Inflammatory macrophage (primary cell): ENCODE results near the gene PKDREJ.

ENCODE experiments used
- DNase-seq, 2 donors: peaks; one replicate each; pipeline ENCODE4 v3.0.0-alpha.2; 2020 to 2022

PKDREJ gene

GRCh38 chr22:46290121-46290842 lies 27.1 kb upstream of the PKDREJ start:
- DNase-seq: no peak

DNA sequence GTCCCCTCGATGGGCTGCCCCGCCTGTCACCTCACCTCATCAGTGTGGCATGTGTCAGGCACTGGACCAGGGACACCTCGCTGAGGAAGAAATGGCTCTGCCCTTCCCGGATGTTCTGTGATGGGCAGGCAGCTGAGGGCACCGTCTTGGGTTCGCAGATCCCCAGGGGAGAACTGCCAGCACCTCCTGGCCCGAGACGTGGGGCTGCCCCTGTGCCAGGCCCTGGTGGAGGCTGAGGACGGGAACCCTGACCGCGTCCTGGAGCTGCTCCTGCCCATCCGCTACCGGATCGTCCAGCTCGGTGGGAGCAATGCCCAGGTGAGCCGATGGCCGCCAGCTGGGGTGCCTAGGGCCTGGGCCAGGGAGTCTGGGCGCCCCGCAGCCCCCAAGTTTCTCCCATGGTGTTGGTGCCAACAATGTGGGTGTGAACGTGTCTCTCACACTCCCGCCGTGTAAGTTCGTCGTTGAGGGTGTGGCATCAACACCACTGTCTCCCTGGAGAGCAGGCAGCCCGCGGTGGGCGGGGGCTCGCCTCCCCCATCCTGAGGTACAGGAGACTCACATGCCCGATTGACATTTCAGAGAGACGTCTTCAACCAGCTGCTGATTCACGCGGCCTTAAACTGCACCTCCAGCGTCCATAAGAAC lies 26.2 kb upstream of the PKDREJ start:
- no peak for DNase-seq

- no peak for DNase-seq
These were observed 25.7 kb upstream of the PKDREJ start for GRCh38 chr22:46288846-46289243.

GRCh38 chr22:46287873-46288751 lies 25.0 kb upstream of the PKDREJ start:
- peak; percentile 22 to 46 for DNase-seq

DNA sequence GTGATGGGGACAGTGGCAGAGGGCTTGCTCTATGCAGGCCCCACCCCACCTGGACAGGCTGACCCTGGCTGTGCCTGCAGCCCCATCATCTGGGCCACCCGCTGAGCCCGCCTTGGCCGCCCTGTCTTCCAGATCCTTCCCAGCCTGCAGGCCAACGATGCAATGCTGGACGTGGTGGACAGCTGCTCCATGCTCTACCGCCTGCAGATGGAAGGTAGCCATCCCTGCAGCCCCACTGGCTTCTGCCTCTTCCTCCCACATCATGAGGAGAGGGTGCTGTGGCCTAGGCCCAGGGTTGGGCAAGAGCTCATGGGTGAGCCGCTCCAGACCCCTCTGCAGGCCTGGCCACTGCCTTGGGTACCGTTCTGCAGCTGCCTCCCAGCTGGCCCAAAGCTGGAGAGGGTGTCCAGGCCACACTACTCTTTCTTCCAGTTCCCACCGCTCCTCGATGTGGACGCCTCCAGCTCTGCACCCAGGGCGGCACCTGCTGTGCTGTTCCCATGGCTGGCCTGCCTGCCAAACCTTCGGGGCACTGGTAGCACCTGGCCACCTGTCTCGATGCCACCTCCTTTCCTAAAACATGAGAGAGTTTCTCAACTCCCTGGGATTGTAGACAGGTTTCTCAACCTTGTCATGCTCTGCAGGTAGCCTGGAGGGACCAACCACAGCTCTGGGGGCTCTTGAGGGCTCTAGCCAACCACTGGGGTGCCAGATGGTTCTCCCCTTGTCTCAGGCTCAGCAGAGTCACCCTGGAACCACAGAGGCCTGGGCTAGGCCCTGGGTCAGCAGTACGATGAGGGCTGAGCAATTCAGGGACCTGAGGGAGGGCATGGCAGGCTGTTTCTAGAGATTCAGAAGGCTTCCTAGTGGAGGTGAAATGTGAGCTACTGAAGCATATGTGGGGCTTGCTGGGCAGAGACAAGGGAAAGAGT lies 24.1 kb upstream of the PKDREJ start:
- no peak for DNase-seq

GRCh38 chr22:46286006-46286405 lies 22.9 kb upstream of the PKDREJ start:
- DNase-seq: no peak

DNA sequence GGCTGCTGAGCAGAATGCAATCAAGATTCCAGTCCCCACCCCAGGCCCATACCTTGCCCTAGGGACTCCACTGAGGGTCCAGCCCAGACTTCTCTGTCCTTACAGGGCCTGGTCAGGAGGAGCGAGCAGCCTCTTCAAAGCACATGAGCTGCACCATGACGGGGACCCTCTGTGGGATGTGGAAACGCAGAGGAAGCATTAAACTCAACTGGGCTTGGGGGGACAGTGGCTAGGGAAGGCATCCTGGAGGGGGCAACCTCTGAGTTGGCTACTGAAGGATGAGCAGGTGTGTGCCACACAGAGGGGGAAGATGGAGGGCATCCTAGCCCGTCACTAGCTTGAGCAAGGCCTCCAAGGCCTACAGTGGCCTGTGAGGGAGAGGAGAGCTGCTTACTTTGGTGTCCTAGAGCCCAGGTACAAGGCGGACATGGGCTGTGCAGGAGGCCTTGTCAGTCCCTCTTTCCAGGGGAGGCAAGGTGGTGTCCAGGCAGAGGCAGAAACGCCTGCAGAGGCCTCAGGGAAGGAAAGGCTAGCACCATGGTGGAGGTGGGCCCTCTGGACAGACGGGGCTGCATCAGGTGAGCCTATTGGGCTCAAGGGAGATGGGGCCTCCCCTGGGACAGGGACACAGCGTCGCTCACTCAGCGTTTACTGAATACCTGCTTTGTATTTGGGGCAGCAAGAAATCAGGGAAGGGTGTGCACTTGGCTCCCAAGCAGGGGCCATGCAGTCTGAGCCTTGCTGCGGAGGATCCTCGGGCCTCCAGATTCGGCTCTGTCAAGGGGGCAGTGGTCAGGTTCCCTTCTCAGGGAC lies 18.9 kb upstream of the PKDREJ start:
- DNase-seq: no peak

DNA sequence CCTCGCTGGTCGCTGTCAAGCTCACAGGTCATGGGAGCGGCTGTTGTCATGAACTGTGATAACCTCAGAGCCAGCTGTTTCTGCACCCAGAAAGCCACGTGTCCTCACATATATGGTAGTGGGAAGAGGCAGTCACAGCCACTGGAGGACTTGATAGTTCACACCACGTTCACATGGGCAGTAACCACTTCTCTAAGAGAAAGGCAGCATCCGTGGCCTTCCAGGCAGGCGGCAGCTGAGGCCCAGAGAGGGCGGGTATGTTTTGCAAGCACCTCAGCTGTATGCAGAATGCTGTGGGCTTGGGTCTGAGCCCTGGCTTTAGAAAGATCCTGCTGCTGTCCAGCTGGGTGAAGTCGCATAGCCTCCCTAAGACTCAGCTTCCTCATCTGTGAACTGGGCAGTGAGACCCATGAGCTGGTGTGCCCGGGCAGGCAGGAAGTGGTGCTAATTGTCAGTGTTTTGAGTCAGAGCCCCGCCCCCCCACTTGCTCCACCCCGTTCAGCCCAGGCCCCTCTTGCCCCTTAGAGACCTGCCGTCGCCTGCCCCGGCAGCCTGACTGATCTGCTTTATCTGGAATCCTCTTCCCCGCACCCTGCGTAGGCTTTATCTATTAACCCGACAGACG lies 18.0 kb upstream of the PKDREJ start:
- DNase-seq: peak; percentile 27 to 60

- no peak for DNase-seq
These were observed 17.1 kb upstream of the PKDREJ start for GRCh38 chr22:46280063-46280817.

DNA sequence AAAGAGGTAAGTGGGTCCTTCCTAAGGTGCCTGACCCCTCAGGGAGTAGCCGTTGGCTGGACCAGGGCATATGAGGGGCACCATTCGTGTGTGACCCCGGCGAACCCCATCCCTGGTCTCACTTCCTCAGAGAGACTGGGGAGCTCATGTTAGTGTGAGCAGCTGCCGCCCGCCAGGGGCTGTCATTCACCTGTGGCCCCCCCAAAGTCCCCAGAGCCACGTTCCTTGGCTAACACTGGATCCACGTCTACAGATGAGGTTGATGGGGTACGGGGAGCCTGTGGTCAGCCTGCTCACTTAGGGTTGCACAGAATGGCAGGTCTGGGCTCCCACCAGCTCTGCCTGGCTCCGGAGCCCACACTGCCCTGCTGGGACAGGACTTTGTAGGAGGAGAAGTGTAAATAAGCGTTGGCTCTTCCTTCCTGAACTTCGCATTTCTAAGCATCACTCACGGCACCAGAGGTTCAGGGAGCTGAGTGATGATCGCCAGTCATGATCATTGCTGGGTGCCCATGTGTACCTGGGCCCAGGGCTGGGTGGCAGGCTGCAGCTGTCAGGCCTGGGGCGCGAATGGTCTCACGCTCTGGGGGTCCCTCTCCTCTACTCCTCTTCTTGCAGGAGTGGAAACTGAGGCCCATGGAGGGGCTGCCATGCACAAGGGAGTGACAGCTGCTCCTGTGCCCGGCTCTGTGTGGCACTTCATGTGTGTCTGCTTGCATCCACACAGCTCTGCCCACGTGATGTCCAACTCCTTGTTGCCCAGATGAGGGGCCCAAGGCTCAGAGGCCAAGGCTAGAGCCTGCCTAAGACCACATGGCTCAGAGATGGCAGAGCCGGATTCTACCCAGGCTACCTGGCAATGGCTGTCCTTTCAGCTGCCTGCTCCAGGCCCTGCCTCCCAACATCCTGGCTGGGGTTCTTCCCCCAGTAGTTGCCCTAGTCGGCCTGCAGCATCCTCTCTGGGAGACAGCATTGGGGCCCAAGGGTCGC lies 15.8 kb upstream of the PKDREJ start:
- DNase-seq: no peak

DNA sequence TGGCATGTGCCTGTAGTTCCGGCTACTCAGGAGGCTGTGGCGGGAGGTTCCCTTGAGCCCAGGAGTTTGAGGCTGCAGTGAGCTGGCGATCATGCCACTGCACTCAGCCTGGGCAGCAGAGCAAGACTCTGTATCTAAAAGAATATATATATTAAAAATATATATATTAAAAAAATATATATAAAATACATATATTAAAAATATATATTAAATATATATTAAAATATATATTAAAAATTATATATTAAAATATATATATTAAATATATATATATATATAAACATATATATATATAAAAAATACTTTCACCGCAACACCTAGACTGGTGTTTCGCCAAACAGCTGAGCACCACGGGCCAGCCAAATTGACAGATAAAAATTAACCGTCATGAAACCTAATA lies 13.4 kb upstream of the PKDREJ start:
- DNase-seq: no peak

DNA sequence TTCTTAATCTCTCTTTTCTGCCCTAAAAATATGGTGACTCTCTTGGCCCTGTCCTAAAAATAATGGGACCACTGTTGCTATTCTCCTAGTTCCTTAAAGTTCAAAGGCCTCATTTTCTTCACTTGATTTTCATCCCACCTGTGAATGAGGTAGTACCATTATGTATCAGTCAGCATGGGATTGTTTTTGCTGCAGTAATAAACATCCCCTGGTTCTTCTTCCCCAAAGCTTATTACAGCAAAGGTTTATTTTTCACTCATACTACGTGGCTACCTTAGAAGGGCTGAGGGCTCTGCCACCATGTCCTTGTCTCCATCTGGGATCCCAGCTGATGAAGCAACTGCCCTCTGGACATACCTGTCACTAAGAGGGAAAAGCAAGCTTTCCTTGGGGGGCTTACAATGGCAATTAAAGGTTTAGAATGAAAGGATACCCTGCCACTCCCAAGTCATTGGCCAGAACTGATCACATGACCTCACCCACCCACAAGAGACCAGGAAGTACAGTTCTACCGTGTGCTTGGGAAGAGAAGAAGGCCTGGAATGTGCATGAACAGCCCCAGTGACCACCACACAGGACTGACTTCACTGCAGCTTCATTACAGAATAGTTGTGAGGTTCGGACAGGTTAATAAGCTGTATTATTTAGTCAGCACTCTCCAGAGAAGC lies 12.4 kb upstream of the PKDREJ start:
- no peak for DNase-seq

DNA sequence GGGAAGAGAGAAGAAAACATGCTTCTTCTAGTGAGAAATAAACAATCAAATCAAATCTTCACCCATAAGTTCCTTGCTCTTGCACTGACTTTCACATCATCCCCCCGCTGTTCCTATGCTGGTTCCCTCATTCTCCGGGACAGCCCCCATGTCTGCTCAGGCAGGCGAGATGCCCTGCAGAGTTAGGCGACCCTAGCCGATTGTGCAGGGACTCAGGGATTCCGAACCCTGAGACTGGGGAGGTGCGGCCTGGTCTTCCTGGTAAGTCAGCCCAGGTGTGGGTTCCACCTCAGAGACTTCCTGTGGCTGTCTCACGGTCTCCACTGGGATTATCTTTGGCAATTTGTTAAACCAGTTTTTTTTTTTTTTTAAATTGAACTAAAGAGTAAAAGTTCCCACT lies 11.2 kb upstream of the PKDREJ start:
- no peak for DNase-seq

DNA sequence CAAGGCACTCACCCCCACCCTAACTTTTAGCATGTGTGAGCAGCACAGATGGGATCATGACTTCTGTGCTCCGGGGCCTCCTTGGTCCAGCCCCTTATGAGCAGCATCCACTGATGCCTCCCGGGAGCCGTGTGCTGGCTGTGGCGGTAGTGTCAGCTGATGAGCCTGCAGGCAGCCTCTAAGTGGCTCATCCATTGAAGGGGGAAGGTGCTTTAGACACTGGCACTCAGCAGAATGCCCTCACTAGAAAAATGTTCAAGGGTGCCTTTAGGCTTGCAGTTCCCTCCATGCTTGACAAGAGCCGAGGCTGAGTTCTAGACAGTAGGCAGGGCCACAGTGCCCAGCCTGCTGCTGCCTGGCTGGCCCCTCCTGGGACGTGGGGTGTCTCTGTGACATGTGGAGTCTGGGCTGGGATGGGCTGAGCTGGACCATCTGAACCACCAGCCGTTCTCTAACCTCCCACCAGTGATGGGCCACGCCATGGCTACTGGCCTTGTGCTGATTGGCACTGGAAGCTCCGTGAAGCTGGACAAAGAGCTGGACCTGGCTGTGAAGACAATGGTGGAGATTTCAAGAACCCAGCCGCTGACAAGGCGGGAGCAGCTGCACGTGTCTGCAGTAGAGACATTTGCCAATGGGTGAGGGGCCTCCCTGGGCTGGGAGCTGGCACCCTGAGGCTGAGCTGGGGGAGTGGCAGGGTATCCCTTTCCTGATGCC lies 10.4 kb upstream of the PKDREJ start:
- DNase-seq: no peak

GRCh38 chr22:46272762-46273431 lies 9.8 kb upstream of the PKDREJ start:
- no peak for DNase-seq

DNA sequence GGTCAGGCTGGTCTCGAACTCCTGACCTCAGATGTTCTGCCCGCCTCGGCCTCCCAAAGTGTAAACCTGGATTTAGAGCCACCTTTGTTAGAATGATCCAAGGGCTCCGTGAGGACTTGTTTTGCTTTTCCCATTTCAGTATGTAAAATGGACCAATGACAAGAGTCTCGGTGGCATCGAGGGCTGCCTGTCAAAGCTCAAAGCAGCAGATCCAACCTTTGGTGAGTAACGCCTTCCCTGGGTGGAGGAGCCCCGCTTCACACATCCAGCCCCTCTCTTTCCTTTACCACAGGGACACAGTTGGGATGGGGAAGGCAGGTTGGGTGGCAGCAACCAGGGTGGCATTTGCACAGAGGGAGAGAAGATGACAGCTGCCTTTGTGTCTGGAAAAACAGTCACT lies 9.1 kb upstream of the PKDREJ start:
- DNase-seq: no peak

GRCh38 chr22:46269564-46269963 lies 6.4 kb upstream of the PKDREJ start:
- DNase-seq: no peak
